H9 (cell line): ENCODE measurements around the gene TTLL9. TPM values are rescaled to one million over a fixed set of nuclear protein-coding genes. Genes with fewer than 3 reads are reported as not detected.

ENCODE experiments used
- DNase-seq: peaks from one replicate; pipeline ENCODE4 v3.0.0-alpha.2; 2017
- H2AFZ ChIP-seq: one replicate; pipeline ENCODE4 v1.6.1; 2013; ENCODE audit warnings: mild to moderate bottlenecking, low read length, control low read depth, moderate library complexity
- H2AK5ac ChIP-seq: 2 replicates; pipeline ENCODE4 v1.6.1; 2013; ENCODE audit warnings: low read length, control low read depth, mixed read lengths; ENCODE audit not compliant: insufficient read length
- H2BK120ac ChIP-seq: one replicate; pipeline ENCODE4 v1.6.1; 2013; ENCODE audit warnings: low read depth, mild to moderate bottlenecking, low read length, control low read depth, inconsistent platforms; ENCODE audit not compliant: poor library complexity, severe bottlenecking
- H2BK12ac ChIP-seq: 2 replicates; pipeline ENCODE4 v1.6.1; 2013; ENCODE audit warnings: low read length, control low read depth, mixed read lengths, low read depth; ENCODE audit not compliant: insufficient read length
- H2BK15ac ChIP-seq: 2 replicates; pipeline ENCODE4 v1.6.1; 2013; ENCODE audit warnings: low read depth, low read length, control low read depth
- H2BK20ac ChIP-seq: one replicate; pipeline ENCODE4 v1.6.1; 2013; ENCODE audit warnings: low read depth, mild to moderate bottlenecking, low read length, control low read depth, inconsistent platforms; ENCODE audit not compliant: poor library complexity, severe bottlenecking
- H2BK5ac ChIP-seq: 2 replicates; pipeline ENCODE4 v1.6.1; 2013; ENCODE audit warnings: low read length, control low read depth, mixed read lengths; ENCODE audit not compliant: insufficient read length
- H3K14ac ChIP-seq: 2 replicates; pipeline ENCODE4 v1.6.1; 2013; ENCODE audit warnings: low read length, control low read depth; ENCODE audit not compliant: insufficient read depth
- H3K18ac ChIP-seq: 2 replicates; pipeline ENCODE4 v1.6.1; 2013; ENCODE audit warnings: low read depth, mild to moderate bottlenecking, mixed read lengths, low read length, control low read depth; ENCODE audit not compliant: insufficient read length
- H3K23ac ChIP-seq: 2 replicates; pipeline ENCODE4 v1.6.1; 2013; ENCODE audit warnings: low read length, control low read depth, mixed read lengths, low read depth; ENCODE audit not compliant: insufficient read length
- H3K23me2 ChIP-seq: 2 replicates; pipeline ENCODE4 v1.6.1; 2013; ENCODE audit warnings: low read depth, mild to moderate bottlenecking, mixed read lengths, low read length, control low read depth; ENCODE audit not compliant: insufficient read length, poor library complexity, severe bottlenecking
- H3K27ac ChIP-seq: 2 replicates; pipeline ENCODE4 v1.5.1; 2013; ENCODE audit warnings: low read length, control low read depth, mixed read lengths, low read depth; ENCODE audit not compliant: insufficient read length
- H3K27me3 ChIP-seq: 2 replicates; pipeline ENCODE4 v1.6.1; 2013; ENCODE audit warnings: low read length, control low read depth, inconsistent platforms; ENCODE audit not compliant: insufficient read depth
- H3K4ac ChIP-seq: 2 replicates; pipeline ENCODE4 v1.6.1; 2013; ENCODE audit warnings: low read depth, mild to moderate bottlenecking, control low read depth, inconsistent platforms, low read length, moderate library complexity
- H3K4me1 ChIP-seq: 2 replicates; pipeline ENCODE4 v1.6.1; 2013; ENCODE audit warnings: low read length, control low read depth, inconsistent platforms; ENCODE audit not compliant: insufficient read depth
- H3K4me2 ChIP-seq: 2 replicates; pipeline ENCODE4 v1.6.1; 2013; ENCODE audit warnings: low read length, control low read depth, mixed read lengths; ENCODE audit not compliant: insufficient read length, insufficient read depth
- H3K56ac ChIP-seq: 2 replicates; pipeline ENCODE4 v1.6.1; 2013; ENCODE audit warnings: low read depth, mild to moderate bottlenecking, mixed read lengths, low read length, control low read depth; ENCODE audit not compliant: insufficient read length
- H3K79me1 ChIP-seq: 2 replicates; pipeline ENCODE4 v1.6.1; 2013; ENCODE audit warnings: low read depth, mild to moderate bottlenecking, moderate library complexity, low read length, control low read depth, inconsistent platforms; ENCODE audit not compliant: insufficient read depth, poor library complexity, severe bottlenecking
- H3K79me2 ChIP-seq: 2 replicates; pipeline ENCODE4 v1.6.1; 2013; ENCODE audit warnings: low read length, control low read depth, inconsistent platforms; ENCODE audit not compliant: insufficient read depth
- H3K9ac ChIP-seq: 2 replicates; pipeline ENCODE4 v1.6.1; 2013; ENCODE audit warnings: low read length, control low read depth, mixed read lengths; ENCODE audit not compliant: insufficient read length; ENCODE audit errors: extremely low read depth
- H3K9me3 ChIP-seq: one replicate; pipeline ENCODE4 v1.6.1; 2013; ENCODE audit warnings: low read depth, low read length, inconsistent platforms; ENCODE audit not compliant: control insufficient read depth
- H3T11ph ChIP-seq: one replicate; pipeline ENCODE4 v1.6.1; 2013; ENCODE audit warnings: mild to moderate bottlenecking, low read length, control low read depth, inconsistent platforms
- H4K20me1 ChIP-seq: one replicate; pipeline ENCODE4 v1.6.1; 2013; ENCODE audit not compliant: control insufficient read depth, insufficient read length, insufficient read depth
- H4K5ac ChIP-seq: 2 replicates; pipeline ENCODE4 v1.6.1; 2013; ENCODE audit warnings: low read depth, mild to moderate bottlenecking, mixed read lengths, low read length, control low read depth; ENCODE audit not compliant: insufficient read length
- H4K8ac ChIP-seq: replicated peaks from 2 replicates; pipeline ENCODE4 v1.6.1; 2013; ENCODE audit warnings: low read length, control low read depth, mixed read lengths, low read depth; ENCODE audit not compliant: insufficient read length
- H4K91ac ChIP-seq: 2 replicates; pipeline ENCODE4 v1.6.1; 2013; ENCODE audit warnings: low read depth, mild to moderate bottlenecking, moderate library complexity, mixed read lengths, low read length, control low read depth; ENCODE audit not compliant: insufficient read length
- H3K27ac Mint-ChIP-seq, 3 experiments: 2 replicates in 2 of 3; 3 replicates in 1 of 3; pipeline ENCODE4 v1.8.0; 2020 to 2021; ENCODE audit warnings: mixed read lengths in 3 of 3, mild to moderate bottlenecking in 1 of 3, moderate library complexity in 1 of 3
- H3K27me3 Mint-ChIP-seq: 2 replicates; pipeline ENCODE4 v1.8.0; 2021; ENCODE audit warnings: low read depth, mild to moderate bottlenecking, moderate library complexity, mixed read lengths
- H3K36me3 Mint-ChIP-seq, 3 experiments: 2 replicates in 2 of 3; 3 replicates in 1 of 3; pipeline ENCODE4 v1.8.0; 2020 to 2021; ENCODE audit warnings: low read depth in 3 of 3, mixed read lengths in 3 of 3; ENCODE audit not compliant: insufficient read depth in 1 of 3
- H3K4me1 Mint-ChIP-seq, 2 experiments: 2 replicates each; pipeline ENCODE4 v1.8.0; 2020; ENCODE audit warnings: mixed read lengths in 2 of 2
- H3K4me3 Mint-ChIP-seq, 2 experiments: 2 replicates in 1 of 2; 3 replicates in 1 of 2; pipeline ENCODE4 v1.8.0; 2020 to 2021; ENCODE audit warnings: mild to moderate bottlenecking in 2 of 2, mixed read lengths in 2 of 2, moderate library complexity in 1 of 2
- H3K9me3 Mint-ChIP-seq, 2 experiments: 2 replicates in 1 of 2; 3 replicates in 1 of 2; pipeline ENCODE4 v1.8.0; 2020; ENCODE audit warnings: mild to moderate bottlenecking in 2 of 2, mixed read lengths in 2 of 2, moderate library complexity in 1 of 2
- WGBS: extraction: QIAGEN DNeasy Blood & Tissue Kit; methylation state at CpG from one replicate; pipeline ENCODE4 v1.1.7; 2013; ENCODE audit warnings: missing lambda C conversion rate, low lambda C conversion rate, mixed read lengths; ENCODE audit not compliant: insufficient read length; ENCODE audit errors: extremely low coverage; 5-methylcytosine and 5-hydroxymethylcytosine counted together
- total RNA-seq: library from RNA; stranded (reverse); gene quantifications from 2 replicates; pipeline ENCODE4 v1.2.1, GENCODE V29; 2021
- TF ChIP-seq, protein P1 (sequence below): fragments of 200-600 bp; sonication (generic); conservative IDR thresholded peaks from 3 replicates; pipeline ENCODE4 v1.8.0; 2021; ENCODE audit warnings: antibody characterized with exemption, mild to moderate bottlenecking

Gene TTLL9
- total RNA-seq, 1 experiment from 2014 or later, result 0.20 TPM

DNA sequence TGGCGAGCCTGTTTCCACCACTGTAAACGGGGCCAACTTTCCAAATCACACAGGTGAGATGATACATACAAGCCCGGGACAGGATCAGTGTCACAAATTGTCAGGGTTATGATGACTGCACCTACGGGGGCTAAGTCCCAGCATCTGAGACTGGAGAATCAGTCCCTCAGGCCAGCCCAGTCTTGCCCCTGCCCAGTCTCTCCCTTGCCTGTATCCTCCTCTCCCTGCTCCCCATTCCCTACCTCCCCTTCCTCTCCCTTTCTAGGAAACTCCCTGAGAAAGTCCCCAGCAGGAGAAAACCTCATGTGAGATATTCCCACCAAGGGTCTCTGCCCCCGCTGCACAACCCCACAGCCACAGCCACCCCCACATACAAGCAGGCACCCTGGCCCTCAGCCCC is 26.6 kb upstream of the TTLL9 start:
- Histone ChIP-seq H3T11ph (no peak overlapping the region), H2BK5ac (no peak overlapping the region), H2BK20ac (no peak overlapping the region), H2BK120ac (no peak overlapping the region), H2AFZ (no peak overlapping the region), H4K91ac (no peak overlapping the region), H3K79me2 (no peaks in the 10 kb centered on the region), H3K23me2 (no peaks in the 10 kb centered on the region), H2AK5ac (no peak overlapping the region), H4K5ac (no peak overlapping the region), H3K18ac (no peak overlapping the region), H3K9me3 (no peaks in the 10 kb centered on the region), H3K23ac (no peak overlapping the region), H3K4me1 (no peaks in the 10 kb centered on the region; the same call in 1 of the 2 replicates), H3K4me2 (no peak overlapping the region), H2BK12ac (no peak overlapping the region), H2BK15ac (no peak overlapping the region), H3K27ac (no peak overlapping the region), H3K4ac (no peak overlapping the region), H3K27me3 (no peaks in the 10 kb centered on the region), H3K14ac (no peak overlapping the region), H3K79me1 (no peaks in the 10 kb centered on the region), H3K56ac (no peak overlapping the region), H4K20me1 (no peaks in the 10 kb centered on the region), H4K8ac (no peak overlapping the region), H3K9ac (no peak overlapping the region)
- Mint-ChIP-seq H3K4me1 (peaks cover 28 to 29% of the 10 kb centered on the region in 2 experiments), H3K4me3 (no peak overlapping the region), H3K27me3 (peaks cover 16% of the 10 kb centered on the region), H3K36me3 (no peaks in the 10 kb centered on the region), H3K9me3 (no peaks in the 10 kb centered on the region), H3K27ac (0 out of 7 replicates have a peak overlapping the region, but pooled peaks of 1 of the 3 experiments have one; percentile 22)
- TF ChIP-seq, protein P1, sequence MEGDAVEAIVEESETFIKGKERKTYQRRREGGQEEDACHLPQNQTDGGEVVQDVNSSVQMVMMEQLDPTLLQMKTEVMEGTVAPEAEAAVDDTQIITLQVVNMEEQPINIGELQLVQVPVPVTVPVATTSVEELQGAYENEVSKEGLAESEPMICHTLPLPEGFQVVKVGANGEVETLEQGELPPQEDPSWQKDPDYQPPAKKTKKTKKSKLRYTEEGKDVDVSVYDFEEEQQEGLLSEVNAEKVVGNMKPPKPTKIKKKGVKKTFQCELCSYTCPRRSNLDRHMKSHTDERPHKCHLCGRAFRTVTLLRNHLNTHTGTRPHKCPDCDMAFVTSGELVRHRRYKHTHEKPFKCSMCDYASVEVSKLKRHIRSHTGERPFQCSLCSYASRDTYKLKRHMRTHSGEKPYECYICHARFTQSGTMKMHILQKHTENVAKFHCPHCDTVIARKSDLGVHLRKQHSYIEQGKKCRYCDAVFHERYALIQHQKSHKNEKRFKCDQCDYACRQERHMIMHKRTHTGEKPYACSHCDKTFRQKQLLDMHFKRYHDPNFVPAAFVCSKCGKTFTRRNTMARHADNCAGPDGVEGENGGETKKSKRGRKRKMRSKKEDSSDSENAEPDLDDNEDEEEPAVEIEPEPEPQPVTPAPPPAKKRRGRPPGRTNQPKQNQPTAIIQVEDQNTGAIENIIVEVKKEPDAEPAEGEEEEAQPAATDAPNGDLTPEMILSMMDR, result no peak
- WGBS, result no CpG with 5 or more reads among the region's 5 CpGs
- no peak for DNase-seq
